Mesenchymal stem cell (in vitro differentiated cells and primary cell): Measurements from ENCODE around the gene BPHL.

Experiments
- DNase-seq: peaks from one replicate; pipeline ENCODE4 v3.0.0-alpha.2; 2013
- H2AFZ ChIP-seq: one replicate; pipeline ENCODE4 v1.6.1; 2013; ENCODE audit warnings: low read depth, mild to moderate bottlenecking, control low read depth, inconsistent platforms, low read length, moderate library complexity
- H2AK5ac ChIP-seq: 2 replicates; pipeline ENCODE4 v1.6.1; 2013; ENCODE audit warnings: low read length, moderate library complexity, mild to moderate bottlenecking, inconsistent platforms; ENCODE audit not compliant: severe bottlenecking
- H2BK120ac ChIP-seq: one replicate; pipeline ENCODE4 v1.6.1; 2013; ENCODE audit warnings: low read depth, mild to moderate bottlenecking, inconsistent platforms, low read length, moderate library complexity
- H2BK12ac ChIP-seq, 2 experiments: one replicate each; pipeline ENCODE4 v1.6.1; 2013; ENCODE audit warnings: inconsistent platforms in 2 of 2, low read length in 2 of 2, mild to moderate bottlenecking in 2 of 2, moderate library complexity in 2 of 2, control low read depth in 1 of 2
- H2BK15ac ChIP-seq: one replicate; pipeline ENCODE4 v1.6.1; 2013; ENCODE audit warnings: mild to moderate bottlenecking, low read depth, inconsistent platforms; ENCODE audit not compliant: poor library complexity, severe bottlenecking
- H2BK5ac ChIP-seq: 2 replicates; pipeline ENCODE4 v1.6.1; 2013; ENCODE audit warnings: low read depth, mild to moderate bottlenecking, low read length, control low read depth, inconsistent platforms; ENCODE audit not compliant: poor library complexity, severe bottlenecking
- H3K14ac ChIP-seq, 2 experiments: one replicate each; pipeline ENCODE4 v1.6.1; 2013; ENCODE audit warnings: inconsistent platforms in 2 of 2, low read length in 2 of 2, control low read depth in 1 of 2, mild to moderate bottlenecking in 1 of 2, moderate library complexity in 1 of 2
- H3K18ac ChIP-seq, 2 experiments: one replicate each; pipeline ENCODE4 v1.6.1; 2013; ENCODE audit warnings: inconsistent platforms in 2 of 2, low read length in 2 of 2, control low read depth in 1 of 2, low read depth in 1 of 2, mild to moderate bottlenecking in 1 of 2
- H3K23ac ChIP-seq, 2 experiments: one replicate each; pipeline ENCODE4 v1.6.1; 2013; ENCODE audit warnings: inconsistent platforms in 2 of 2, low read length in 2 of 2, mild to moderate bottlenecking in 2 of 2, moderate library complexity in 2 of 2, control low read depth in 1 of 2
- H3K27ac ChIP-seq: 2 replicates; pipeline ENCODE4 v1.5.1; 2013; ENCODE audit warnings: mild to moderate bottlenecking, moderate library complexity, low read length, control low read depth, inconsistent platforms; ENCODE audit not compliant: poor library complexity, severe bottlenecking
- H3K27me3 ChIP-seq, 2 experiments: 2 replicates each; pipeline versions ENCODE4 v1.6.1 to v1.7.0; 2013; ENCODE audit warnings: low read length in 2 of 2, mild to moderate bottlenecking in 2 of 2, moderate library complexity in 2 of 2, control low read depth in 1 of 2, inconsistent platforms in 1 of 2; ENCODE audit not compliant: control insufficient read depth in 1 of 2, insufficient read depth in 1 of 2
- H3K36me3 ChIP-seq, 2 experiments: 2 replicates each; pipeline versions ENCODE4 v1.6.1 to v1.7.0; 2013; ENCODE audit warnings: low read length in 2 of 2, control low read depth in 1 of 2, inconsistent platforms in 1 of 2, low read depth in 1 of 2, mild to moderate bottlenecking in 1 of 2; ENCODE audit not compliant: insufficient read depth in 2 of 2, control insufficient read depth in 1 of 2
- H3K4ac ChIP-seq, 2 experiments: one replicate each; pipeline ENCODE4 v1.6.1; 2013; ENCODE audit warnings: inconsistent platforms in 2 of 2, low read length in 2 of 2, mild to moderate bottlenecking in 2 of 2, moderate library complexity in 2 of 2, control low read depth in 1 of 2, low read depth in 1 of 2
- H3K4me1 ChIP-seq: 2 replicates; pipeline ENCODE4 v1.6.1; 2013; ENCODE audit warnings: low read depth, low read length, control low read depth; ENCODE audit not compliant: control insufficient read depth, insufficient read depth
- H3K4me2 ChIP-seq: 2 replicates; pipeline ENCODE4 v1.6.1; 2013; ENCODE audit warnings: low read length, mild to moderate bottlenecking, inconsistent platforms; ENCODE audit not compliant: poor library complexity, severe bottlenecking
- H3K4me3 ChIP-seq, 2 experiments: 2 replicates each; pipeline versions ENCODE4 v1.5.1 to v1.7.0; 2013; ENCODE audit warnings: low read length in 2 of 2, mild to moderate bottlenecking in 2 of 2, control low read depth in 1 of 2, low read depth in 1 of 2; ENCODE audit not compliant: insufficient read depth in 1 of 2
- H3K79me1 ChIP-seq: replicated peaks from 2 replicates; pipeline ENCODE4 v1.6.1; 2013; ENCODE audit warnings: mild to moderate bottlenecking, control low read depth, low read length, inconsistent platforms; ENCODE audit not compliant: poor library complexity, severe bottlenecking
- H3K9ac ChIP-seq: 2 replicates; pipeline ENCODE4 v1.7.0; 2013; ENCODE audit warnings: mild to moderate bottlenecking, low read length, moderate library complexity
- H3K9me3 ChIP-seq: 2 replicates; pipeline ENCODE4 v1.7.0; 2013; ENCODE audit warnings: mild to moderate bottlenecking, low read length; ENCODE audit not compliant: control insufficient read depth
- H4K8ac ChIP-seq: one replicate; pipeline ENCODE4 v1.6.1; 2013; ENCODE audit warnings: inconsistent platforms, mild to moderate bottlenecking, low read length, moderate library complexity
- H4K91ac ChIP-seq: one replicate; pipeline ENCODE4 v1.6.1; 2013; ENCODE audit warnings: mild to moderate bottlenecking, low read length, inconsistent platforms
- WGBS: methylation state at CpG from one replicate; pipeline ENCODE4 v1.1.7; 2013; ENCODE audit warnings: mixed read lengths; 5-methylcytosine and 5-hydroxymethylcytosine counted together

The BPHL gene

GRCh38 chr6:3102875-3103274 is 15.6 kb upstream of the BPHL start:
- Histone ChIP-seq H2AFZ (no peak overlapping the region), H3K9me3 (no peaks in the 10 kb centered on the region), H3K36me3 (peaks cover 32 to 83% of the 10 kb centered on the region in 2 experiments), H3K9ac (no peak overlapping the region), H3K27me3 (no peaks in the 10 kb centered on the region), H2BK120ac (no peak overlapping the region), H3K14ac (no peak overlapping the region), H3K4ac (no peak overlapping the region), H3K4me1 (peaks cover 2% of the 10 kb centered on the region), H4K91ac (no peak overlapping the region), H3K79me1 (peaks cover 18% of the 10 kb centered on the region), H3K4me2 (no peak overlapping the region), H3K27ac (no peak overlapping the region), H2BK15ac (no peak overlapping the region), H4K8ac (no peak overlapping the region), H2AK5ac (no peak overlapping the region), H2BK12ac (no peak overlapping the region), H2BK5ac (no peak overlapping the region), H3K4me3 (no peak overlapping the region), H3K23ac (no peak overlapping the region), H3K18ac (no peak overlapping the region)
- 100% methylated on average over 1 of the region's 3 CpGs for WGBS
- DNase-seq: no peak

- Histone ChIP-seq H2BK120ac (no peak overlapping the region), H3K27me3 (no peaks in the 10 kb centered on the region), H3K4me2 (no peak overlapping the region), H3K4me3 (no peak overlapping the region), H4K8ac (no peak overlapping the region), H2BK12ac (no peak overlapping the region), H2BK15ac (no peak overlapping the region), H3K27ac (no peak overlapping the region), H3K36me3 (peaks cover 43 to 92% of the 10 kb centered on the region in 2 experiments), H3K9me3 (no peaks in the 10 kb centered on the region), H2AK5ac (no peak overlapping the region), H3K4me1 (no peaks in the 10 kb centered on the region), H3K14ac (no peak overlapping the region), H3K4ac (no peak overlapping the region), H3K18ac (no peak overlapping the region), H3K79me1 (peaks cover 35% of the 10 kb centered on the region), H3K9ac (peak overlapping the region; percentile 51), H2BK5ac (no peak overlapping the region), H2AFZ (no peak overlapping the region), H3K23ac (no peak overlapping the region), H4K91ac (no peak overlapping the region)
- WGBS: 94% methylated on average over 10 of the region's 10 CpGs
- DNase-seq: no peak
These were observed 9.6 kb upstream of the BPHL start for GRCh38 chr6:3108746-3109414.

- DNase-seq: no peak
- H2BK12ac ChIP-seq: no peak overlapping the region
- no peak overlapping the region for H2AK5ac ChIP-seq
- no peak overlapping the region for H3K18ac ChIP-seq
- no peaks in the 10 kb centered on the region for H3K4me1 ChIP-seq
- H3K4ac ChIP-seq: no peak overlapping the region
- no peak overlapping the region for H3K4me2 ChIP-seq
- no peak overlapping the region for H3K27ac ChIP-seq
- H2BK15ac ChIP-seq: no peak overlapping the region
- WGBS: 96% methylated on average over 2 of the region's 3 CpGs
- H3K9ac ChIP-seq: no peak overlapping the region
- H3K14ac ChIP-seq: no peak overlapping the region
- H3K36me3 ChIP-seq: peaks cover 50 to 92% of the 10 kb centered on the region in 2 experiments
- H4K8ac ChIP-seq: no peak overlapping the region
- H2BK120ac ChIP-seq: no peak overlapping the region
- no peaks in the 10 kb centered on the region for H3K27me3 ChIP-seq
- H3K23ac ChIP-seq: no peak overlapping the region
- no peak overlapping the region for H2AFZ ChIP-seq
- H4K91ac ChIP-seq: no peak overlapping the region
- no peak overlapping the region for H3K4me3 ChIP-seq
- H3K9me3 ChIP-seq: no peaks in the 10 kb centered on the region
- H3K79me1 ChIP-seq: peaks cover 43% of the 10 kb centered on the region
- no peak overlapping the region for H2BK5ac ChIP-seq
These were observed 8.8 kb upstream of the BPHL start for GRCh38 chr6:3109761-3110160.

GRCh38 chr6:3114377-3114776 is 4.1 kb upstream of the BPHL start:
- Histone ChIP-seq H3K18ac (no peak overlapping the region), H3K36me3 (peaks cover 30 to 62% of the 10 kb centered on the region in 2 experiments), H3K23ac (peak overlapping the region in 1 of 2 experiments; percentile 38), H3K4me3 (no peak overlapping the region), H3K4ac (no peak overlapping the region), H3K4me1 (no peaks in the 10 kb centered on the region), H2BK15ac (no peak overlapping the region), H3K9me3 (no peaks in the 10 kb centered on the region), H3K14ac (no peak overlapping the region), H2AFZ (no peak overlapping the region), H4K8ac (no peak overlapping the region), H4K91ac (no peak overlapping the region), H2BK120ac (no peak overlapping the region), H3K27ac (no peak overlapping the region), H2AK5ac (no peak overlapping the region), H2BK5ac (no peak overlapping the region), H3K9ac (no peak overlapping the region), H3K4me2 (no peak overlapping the region), H3K27me3 (no peaks in the 10 kb centered on the region), H3K79me1 (peaks cover 32% of the 10 kb centered on the region), H2BK12ac (no peak overlapping the region)
- DNase-seq: no peak
- 98% methylated on average over 3 of the region's 6 CpGs for WGBS
